Endothelial cell of umbilical vein (primary cell): ENCODE data around the gene UBR3.

Experiments used
- POLR2AphosphoS5 ChIP-seq: IDR thresholded peaks from 2 replicates; pipeline ENCODE4 v1.6.1; 2012; ENCODE audit warnings: low read depth, mild to moderate bottlenecking, control low read depth, low read length, moderate library complexity; ENCODE audit not compliant: insufficient read depth
- TF ChIP-seq, protein P1 (sequence below), 2 donors: IDR thresholded peaks; 1 replicate in 1 of 2; 2 replicates in 1 of 2; pipeline ENCODE4 v1.5.1; 2011; ENCODE audit warnings: low read length in 2 of 2, mild to moderate bottlenecking in 2 of 2, moderate library complexity in 2 of 2, control low read depth in 1 of 2, inconsistent platforms in 1 of 2, low read depth in 1 of 2; ENCODE audit not compliant: insufficient read depth in 1 of 2; ENCODE audit errors: extremely low read depth in 1 of 2
- TF ChIP-seq, protein P2 (sequence below): IDR thresholded peaks from 2 replicates; pipeline ENCODE4 v1.6.1; 2011; ENCODE audit not compliant: insufficient read depth, insufficient read length

DNA sequence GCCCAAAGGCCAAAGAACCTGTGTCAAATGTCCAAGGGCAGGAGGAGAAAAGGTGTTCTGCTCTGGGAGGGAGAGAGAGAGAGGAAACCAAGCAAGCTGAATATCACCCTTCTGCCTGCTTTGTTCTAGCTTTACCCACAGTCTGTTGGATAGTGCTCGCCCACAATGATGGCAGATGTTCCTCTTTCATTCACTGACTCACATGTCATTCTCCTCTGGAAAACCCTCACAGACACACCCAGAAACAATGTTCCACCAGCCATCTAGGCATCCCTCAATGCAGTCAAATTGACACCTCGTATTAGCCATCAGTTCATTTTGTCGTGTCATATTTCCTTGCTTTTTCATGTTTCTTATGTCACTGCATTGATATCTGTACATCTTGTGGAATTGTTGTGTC, 150.3 kb downstream of the UBR3 start:
- no peak for TF ChIP-seq POLR2AphosphoS5
- TF ChIP-seq, protein P1, sequence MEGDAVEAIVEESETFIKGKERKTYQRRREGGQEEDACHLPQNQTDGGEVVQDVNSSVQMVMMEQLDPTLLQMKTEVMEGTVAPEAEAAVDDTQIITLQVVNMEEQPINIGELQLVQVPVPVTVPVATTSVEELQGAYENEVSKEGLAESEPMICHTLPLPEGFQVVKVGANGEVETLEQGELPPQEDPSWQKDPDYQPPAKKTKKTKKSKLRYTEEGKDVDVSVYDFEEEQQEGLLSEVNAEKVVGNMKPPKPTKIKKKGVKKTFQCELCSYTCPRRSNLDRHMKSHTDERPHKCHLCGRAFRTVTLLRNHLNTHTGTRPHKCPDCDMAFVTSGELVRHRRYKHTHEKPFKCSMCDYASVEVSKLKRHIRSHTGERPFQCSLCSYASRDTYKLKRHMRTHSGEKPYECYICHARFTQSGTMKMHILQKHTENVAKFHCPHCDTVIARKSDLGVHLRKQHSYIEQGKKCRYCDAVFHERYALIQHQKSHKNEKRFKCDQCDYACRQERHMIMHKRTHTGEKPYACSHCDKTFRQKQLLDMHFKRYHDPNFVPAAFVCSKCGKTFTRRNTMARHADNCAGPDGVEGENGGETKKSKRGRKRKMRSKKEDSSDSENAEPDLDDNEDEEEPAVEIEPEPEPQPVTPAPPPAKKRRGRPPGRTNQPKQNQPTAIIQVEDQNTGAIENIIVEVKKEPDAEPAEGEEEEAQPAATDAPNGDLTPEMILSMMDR (IDR thresholded peaks at IDR 0.05; ENCODE audit: extremely low read depth in 1 of 2, insufficient read depth in 1 of 2, low read depth in 1 of 2, low read length in 2 of 2), result no peak
- TF ChIP-seq, protein P2, sequence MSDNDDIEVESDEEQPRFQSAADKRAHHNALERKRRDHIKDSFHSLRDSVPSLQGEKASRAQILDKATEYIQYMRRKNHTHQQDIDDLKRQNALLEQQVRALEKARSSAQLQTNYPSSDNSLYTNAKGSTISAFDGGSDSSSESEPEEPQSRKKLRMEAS, result no peak
